H1 (cell line): ENCODE results near the gene UROC1. TPM values are rescaled to one million over a fixed set of nuclear protein-coding genes. Genes with fewer than 3 reads are reported as not detected.

ENCODE experiments used
- ASH2L ChIP-seq: fragments of 200-600, 300-600 bp; sonication (generic); IDR thresholded peaks from one replicate; pipeline ENCODE4 v1.7.1; 2017; ENCODE audit warnings: low read length
- CTBP2 ChIP-seq: IDR thresholded peaks from 2 replicates; pipeline ENCODE4 v1.7.0; 2011; ENCODE audit warnings: borderline replicate concordance, mild to moderate bottlenecking, moderate library complexity, mixed read lengths, low read length; ENCODE audit not compliant: insufficient read depth, insufficient read length
- FOSL1 ChIP-seq: IDR thresholded peaks from 2 replicates; pipeline ENCODE4 v1.6.1; 2011; ENCODE audit warnings: mild to moderate bottlenecking, low read depth, low read length, moderate library complexity; ENCODE audit not compliant: insufficient read depth
- JUN ChIP-seq: IDR thresholded peaks from 2 replicates; pipeline ENCODE4 v1.6.1; 2011; ENCODE audit warnings: low read depth, mild to moderate bottlenecking, improper control_type of control experiment, low read length
- RFX5 ChIP-seq: IDR thresholded peaks from 2 replicates; pipeline ENCODE4 v1.6.1; 2011; ENCODE audit warnings: low read depth, low read length, improper control_type of control experiment, borderline replicate concordance
- RXRA ChIP-seq: IDR thresholded peaks from 2 replicates; pipeline ENCODE4 v1.6.1; 2011; ENCODE audit warnings: low read depth, mild to moderate bottlenecking, low read length, moderate library complexity; ENCODE audit not compliant: insufficient read depth
- SAP30 ChIP-seq: fragments of 300-600 bp; sonication (generic); IDR thresholded peaks from 2 replicates; pipeline ENCODE4 v1.7.1; 2012; ENCODE audit warnings: low read length, moderate library complexity, mild to moderate bottlenecking, inconsistent platforms; ENCODE audit not compliant: insufficient read depth, insufficient replicate concordance
- SIRT6 ChIP-seq: IDR thresholded peaks from one replicate; pipeline ENCODE4 v1.7.1; 2012; ENCODE audit warnings: low read length, inconsistent platforms
- SP2 ChIP-seq: IDR thresholded peaks from 2 replicates; pipeline ENCODE4 v1.6.1; 2012; ENCODE audit warnings: mild to moderate bottlenecking, low read length, inconsistent platforms
- TAF1 ChIP-seq: IDR thresholded peaks from 2 replicates; pipeline ENCODE4 v1.6.1; 2011; ENCODE audit warnings: mild to moderate bottlenecking, low read depth, low read length
- TBP ChIP-seq: IDR thresholded peaks from 2 replicates; pipeline ENCODE4 v1.6.1; 2011; ENCODE audit warnings: low read depth, low read length, improper control_type of control experiment
- polyA plus RNA-seq, 7 experiments: library from polyadenylated mRNA; depleted of rRNA in 3 of 7; stranded (reverse) in 5 of 7; unstranded in 2 of 7; fragments of >200 nt in 5 of 7; fragments of 200-250 nt in 2 of 7; gene quantifications; 1 replicate in 5 of 7; 2 replicates in 1 of 7; 4 replicates in 1 of 7; pipeline versions ENCODE4 v1.2.1 to v1.2.3, GENCODE V29; 2011 to 2013; ENCODE audit warnings: missing spikeins in 2 of 7, mixed read lengths in 2 of 7
- total RNA-seq: library from RNA; stranded (reverse); fragmentation: NEBNext Ultra II Directional; extraction: Animal tissue kit (Norgen Biotek cat#: 25700); gene quantifications from 2 replicates; pipeline ENCODE4 v1.2.1, GENCODE V29; 2021
- TF ChIP-seq, protein P1 (sequence below), 3 experiments: IDR thresholded peaks; 1 replicate in 2 of 3; 2 replicates in 1 of 3; pipeline versions ENCODE4 v1.5.1 to v1.6.1; 2011; ENCODE audit warnings: low read length in 3 of 3, mild to moderate bottlenecking in 3 of 3, inconsistent platforms in 2 of 3, low read depth in 1 of 3, moderate library complexity in 1 of 3; ENCODE audit not compliant: insufficient read depth in 1 of 3; ENCODE audit errors: control extremely low read depth in 1 of 3

Gene UROC1
- total and polyA plus RNA-seq, 2 of the 8 experiments (the other 6 are each of a cell fraction or from before 2014, with no cell fraction given): 0.03 TPM; not detected in 1

DNA sequence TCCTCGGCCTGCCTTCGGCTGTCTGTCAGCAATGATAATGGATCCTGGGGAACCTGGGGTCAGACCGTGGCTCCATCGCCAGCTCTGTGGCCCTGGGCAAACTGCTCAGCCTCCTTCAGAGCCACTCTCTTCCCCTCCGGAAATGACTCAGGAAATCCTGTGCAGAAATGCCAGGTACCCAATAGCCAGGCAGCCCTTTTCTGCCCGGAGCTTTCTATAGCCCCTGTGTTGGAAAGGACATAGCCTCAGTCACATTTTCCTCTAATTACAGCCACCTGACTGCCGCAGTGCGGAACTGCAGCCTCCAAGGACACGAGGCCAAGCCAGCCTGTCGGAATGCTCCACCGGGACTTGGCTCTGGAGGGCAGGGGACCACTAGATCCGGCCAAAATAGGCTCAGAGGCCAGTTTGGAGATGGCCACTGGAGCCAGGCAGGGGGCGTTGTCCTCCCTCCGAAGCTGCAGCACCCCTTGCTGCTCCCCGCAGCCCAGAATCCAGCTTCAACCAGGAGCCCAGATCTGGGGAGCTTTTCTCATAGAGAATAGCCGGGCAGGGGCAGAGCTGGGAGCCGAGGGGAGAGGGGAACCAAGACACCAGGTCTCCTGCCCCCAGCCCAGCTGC, 30.3 kb downstream of the UROC1 start (continued):
- TF ChIP-seq SAP30 (no peak), FOSL1 (no peak), TAF1 (no peak), SP2 (no peak), SIRT6 (no peak), CTBP2 (no peak), RXRA (no peak), TBP (peak; percentile 37; the same call in 1 of the 2 replicates), RFX5 (no peak), ASH2L (no peak), JUN (no peak)
- TF ChIP-seq, protein P1, sequence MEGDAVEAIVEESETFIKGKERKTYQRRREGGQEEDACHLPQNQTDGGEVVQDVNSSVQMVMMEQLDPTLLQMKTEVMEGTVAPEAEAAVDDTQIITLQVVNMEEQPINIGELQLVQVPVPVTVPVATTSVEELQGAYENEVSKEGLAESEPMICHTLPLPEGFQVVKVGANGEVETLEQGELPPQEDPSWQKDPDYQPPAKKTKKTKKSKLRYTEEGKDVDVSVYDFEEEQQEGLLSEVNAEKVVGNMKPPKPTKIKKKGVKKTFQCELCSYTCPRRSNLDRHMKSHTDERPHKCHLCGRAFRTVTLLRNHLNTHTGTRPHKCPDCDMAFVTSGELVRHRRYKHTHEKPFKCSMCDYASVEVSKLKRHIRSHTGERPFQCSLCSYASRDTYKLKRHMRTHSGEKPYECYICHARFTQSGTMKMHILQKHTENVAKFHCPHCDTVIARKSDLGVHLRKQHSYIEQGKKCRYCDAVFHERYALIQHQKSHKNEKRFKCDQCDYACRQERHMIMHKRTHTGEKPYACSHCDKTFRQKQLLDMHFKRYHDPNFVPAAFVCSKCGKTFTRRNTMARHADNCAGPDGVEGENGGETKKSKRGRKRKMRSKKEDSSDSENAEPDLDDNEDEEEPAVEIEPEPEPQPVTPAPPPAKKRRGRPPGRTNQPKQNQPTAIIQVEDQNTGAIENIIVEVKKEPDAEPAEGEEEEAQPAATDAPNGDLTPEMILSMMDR (IDR thresholded peaks at IDR 0.05; ENCODE audit: control extremely low read depth in 1 of 3, insufficient read depth in 1 of 3, low read depth in 1 of 3, low read length in 3 of 3): peak in 2 of 3 experiments; percentile 53 to 59; a peak in 3 of 4 replicates
